Effector memory CD4-positive, alpha-beta T cell (primary cell): ENCODE measurements around the gene IDI1.

Source experiments
- DNase-seq, 3 donors: peaks; one replicate each; pipeline ENCODE4 v3.0.0-alpha.2; 2020
- H3K27ac ChIP-seq: 2 replicates; pipeline ENCODE4 v1.7.0; 2013; ENCODE audit warnings: mild to moderate bottlenecking, low read length, moderate library complexity; ENCODE audit not compliant: insufficient read depth, poor library complexity, severe bottlenecking
- H3K27me3 ChIP-seq: replicated peaks from 2 replicates; pipeline ENCODE4 v1.7.0; 2013; ENCODE audit warnings: mild to moderate bottlenecking, low read length; ENCODE audit not compliant: insufficient read depth, control insufficient read depth, poor library complexity, severe bottlenecking
- H3K36me3 ChIP-seq: 2 replicates; pipeline ENCODE4 v1.7.0; 2013; ENCODE audit warnings: mild to moderate bottlenecking, low read length, moderate library complexity; ENCODE audit not compliant: control insufficient read depth, insufficient read depth
- H3K4me1 ChIP-seq: 2 replicates; pipeline ENCODE4 v1.7.0; 2013; ENCODE audit warnings: low read length, mild to moderate bottlenecking; ENCODE audit not compliant: control insufficient read depth, insufficient read depth, poor library complexity, severe bottlenecking
- H3K4me3 ChIP-seq: 2 replicates; pipeline ENCODE4 v1.7.0; 2013; ENCODE audit warnings: low read length, low read depth, mild to moderate bottlenecking; ENCODE audit not compliant: insufficient read depth, poor library complexity, severe bottlenecking
- H3K9me3 ChIP-seq: 2 replicates; pipeline ENCODE4 v1.7.0; 2013; ENCODE audit warnings: mild to moderate bottlenecking, low read length, moderate library complexity; ENCODE audit not compliant: control insufficient read depth

The IDI1 gene

GRCh38 chr10:1050145-1050544 is 1.2 kb upstream of the IDI1 start:
- Histone ChIP-seq H3K36me3 (peaks cover 4% of the 10 kb centered on the region), H3K27me3 (no peaks in the 10 kb centered on the region), H3K27ac (peak overlapping the region; percentile 93), H3K4me1 (peaks cover 27% of the 10 kb centered on the region), H3K9me3 (no peaks in the 10 kb centered on the region), H3K4me3 (peak overlapping the region; percentile 81)
- no peak for DNase-seq

DNA sequence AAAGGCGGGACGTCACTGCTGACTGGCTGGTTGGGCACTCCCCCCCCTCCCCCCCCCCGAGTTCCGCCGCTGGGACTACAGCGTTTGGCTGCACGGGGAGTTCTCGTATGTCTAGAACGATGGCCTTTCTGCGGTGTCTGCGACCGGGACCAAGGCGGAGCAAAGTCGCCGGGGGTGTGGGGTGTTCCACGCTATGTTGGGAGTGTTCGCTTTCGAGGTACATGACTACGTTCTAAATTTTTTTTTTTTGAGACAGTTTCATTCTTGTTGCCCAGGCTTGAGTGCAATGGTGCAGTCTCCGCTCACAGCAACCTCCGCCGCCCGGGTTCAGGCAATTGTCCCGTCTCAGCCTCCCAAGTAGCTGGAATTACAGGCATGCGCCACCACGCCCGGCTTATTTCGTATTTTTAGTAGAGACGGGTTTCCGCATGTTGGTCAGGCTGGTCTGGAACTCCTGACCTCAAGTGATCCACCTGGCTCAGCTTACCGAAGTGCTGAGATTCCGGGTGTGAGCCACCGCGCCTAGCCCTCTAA is 573 bp upstream of the IDI1 start:
- Histone ChIP-seq H3K4me3 (peak overlapping the region; percentile 81), H3K4me1 (peaks cover 28% of the 10 kb centered on the region), H3K27ac (peak overlapping the region; percentile 93), H3K9me3 (no peaks in the 10 kb centered on the region), H3K27me3 (no peaks in the 10 kb centered on the region), H3K36me3 (peaks cover 4% of the 10 kb centered on the region)
- no peak for DNase-seq

DNA sequence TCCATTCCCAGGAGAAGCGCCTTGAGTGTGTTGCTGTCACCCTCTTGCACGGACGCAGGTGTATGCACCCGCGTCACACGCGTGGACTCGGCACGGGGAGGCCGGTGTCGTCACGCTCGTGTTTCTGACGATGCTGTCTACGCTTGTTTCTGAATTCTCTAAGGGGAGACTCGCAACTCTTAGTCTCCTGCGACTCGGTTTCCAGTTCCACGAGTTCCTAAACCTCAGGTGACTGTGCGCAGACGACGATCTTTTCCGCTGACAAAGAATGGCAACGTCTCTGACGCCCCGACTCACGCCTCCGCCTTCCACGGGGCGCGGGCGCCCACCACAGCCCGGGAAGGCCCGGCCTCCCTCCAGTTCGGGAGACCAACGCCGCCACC is 579 bp downstream of the IDI1 start:
- H3K27me3 ChIP-seq: no peaks in the 10 kb centered on the region
- H3K9me3 ChIP-seq: no peaks in the 10 kb centered on the region
- peak overlapping the region; percentile 81 for H3K4me3 ChIP-seq
- peak in 2 of 3 donors; percentile 58 to 59 for DNase-seq
- peaks cover 35% of the 10 kb centered on the region for H3K4me1 ChIP-seq
- H3K27ac ChIP-seq: peak overlapping the region; percentile 93
- H3K36me3 ChIP-seq: peaks cover 4% of the 10 kb centered on the region

DNA sequence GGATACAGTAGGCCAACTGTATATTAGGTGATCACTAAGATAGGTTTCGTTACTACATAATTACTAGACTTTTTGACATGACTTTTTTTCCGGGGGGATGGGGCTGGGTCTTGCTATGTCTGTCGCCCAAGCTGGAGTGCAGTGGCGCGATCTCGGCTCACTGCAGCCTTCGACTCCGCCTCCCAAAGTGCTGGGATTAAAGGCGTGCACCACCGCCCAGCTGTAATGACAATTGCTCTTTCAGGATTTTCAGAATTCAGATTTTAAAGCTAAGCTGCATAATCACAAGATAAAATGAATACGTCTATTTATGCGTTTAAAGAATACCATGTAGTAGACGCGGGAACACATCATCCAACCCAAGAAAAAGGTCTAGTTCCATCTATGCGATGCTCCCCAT is 982 bp downstream of the IDI1 start:
- Histone ChIP-seq H3K4me1 (peaks cover 39% of the 10 kb centered on the region), H3K27ac (peak overlapping the region; percentile 93), H3K4me3 (peak overlapping the region; percentile 81), H3K9me3 (no peaks in the 10 kb centered on the region), H3K27me3 (no peaks in the 10 kb centered on the region), H3K36me3 (peaks cover 4% of the 10 kb centered on the region)
- no peak for DNase-seq

GRCh38 chr10:1045415-1045814 is 3.5 kb downstream of the IDI1 start:
- no peaks in the 10 kb centered on the region for H3K27me3 ChIP-seq
- H3K36me3 ChIP-seq: peaks cover 10% of the 10 kb centered on the region
- no peak for DNase-seq
- no peak overlapping the region for H3K27ac ChIP-seq
- H3K4me3 ChIP-seq: no peak overlapping the region
- H3K9me3 ChIP-seq: no peaks in the 10 kb centered on the region
- H3K4me1 ChIP-seq: peaks cover 33% of the 10 kb centered on the region

DNA sequence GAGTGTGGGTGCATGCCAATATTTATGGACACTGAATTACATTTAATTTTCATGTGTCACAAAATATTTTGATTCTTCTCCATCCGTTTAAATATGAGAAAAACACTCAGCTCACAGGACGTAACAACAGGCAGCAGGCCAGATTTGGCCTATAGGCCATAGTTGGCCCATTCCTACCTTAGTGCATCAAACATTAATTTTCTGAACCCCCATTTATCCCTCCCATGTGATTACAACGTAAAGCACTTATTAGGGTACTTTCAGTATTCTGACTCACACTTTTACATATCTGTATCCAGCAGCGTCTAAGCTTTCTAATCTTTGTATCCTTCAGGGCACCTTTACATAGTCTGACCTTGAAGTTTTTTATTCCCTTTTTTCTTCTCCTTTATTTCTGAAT is 4.0 kb downstream of the IDI1 start:
- H3K36me3 ChIP-seq: peaks cover 14% of the 10 kb centered on the region
- no peaks in the 10 kb centered on the region for H3K9me3 ChIP-seq
- no peak overlapping the region for H3K4me3 ChIP-seq
- DNase-seq: no peak
- peaks cover 29% of the 10 kb centered on the region for H3K4me1 ChIP-seq
- H3K27ac ChIP-seq: no peak overlapping the region
- no peaks in the 10 kb centered on the region for H3K27me3 ChIP-seq

GRCh38 chr10:1044146-1044545 is 4.8 kb downstream of the IDI1 start:
- Histone ChIP-seq H3K9me3 (no peaks in the 10 kb centered on the region), H3K27me3 (no peaks in the 10 kb centered on the region), H3K4me1 (peaks cover 23% of the 10 kb centered on the region), H3K4me3 (no peak overlapping the region), H3K27ac (peak overlapping the region; percentile 29), H3K36me3 (peaks cover 15% of the 10 kb centered on the region)
- DNase-seq: no peak

- no peak for DNase-seq
- Histone ChIP-seq H3K27ac (peak overlapping the region; percentile 29), H3K9me3 (no peaks in the 10 kb centered on the region), H3K27me3 (no peaks in the 10 kb centered on the region), H3K4me3 (peak overlapping the region; percentile 39), H3K36me3 (peaks cover 15% of the 10 kb centered on the region), H3K4me1 (peaks cover 23% of the 10 kb centered on the region)
Observed at GRCh38 chr10:1043532-1043995, 5.4 kb downstream of the IDI1 start.

- H3K4me1 ChIP-seq: peaks cover 13% of the 10 kb centered on the region
- no peaks in the 10 kb centered on the region for H3K9me3 ChIP-seq
- no peaks in the 10 kb centered on the region for H3K27me3 ChIP-seq
- H3K4me3 ChIP-seq: no peak overlapping the region
- peaks cover 18% of the 10 kb centered on the region for H3K36me3 ChIP-seq
- no peak overlapping the region for H3K27ac ChIP-seq
- DNase-seq: no peak
Observed at GRCh38 chr10:1041514-1041913, 7.4 kb downstream of the IDI1 start.

DNA sequence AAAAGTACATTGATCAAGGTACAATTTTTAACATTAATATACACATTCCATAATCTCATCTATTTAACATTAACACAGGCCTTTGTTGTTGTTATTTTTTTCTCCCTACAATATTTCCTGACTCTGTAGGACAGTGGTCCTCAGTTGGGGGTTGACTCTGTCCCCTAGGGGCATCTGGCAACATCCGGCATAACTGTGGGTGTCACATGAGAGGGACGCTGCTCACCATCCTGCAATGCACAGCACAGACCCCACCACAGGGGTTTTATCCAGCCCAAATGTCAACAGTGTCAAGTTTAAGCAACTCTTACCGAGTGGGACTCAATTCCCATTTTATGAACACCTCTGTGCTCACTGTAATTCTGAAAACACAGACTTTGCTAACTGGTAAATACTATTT is 8.8 kb downstream of the IDI1 start:
- Histone ChIP-seq H3K27me3 (no peaks in the 10 kb centered on the region), H3K4me3 (no peak overlapping the region), H3K36me3 (peaks cover 18% of the 10 kb centered on the region), H3K27ac (no peak overlapping the region), H3K4me1 (peaks cover 13% of the 10 kb centered on the region), H3K9me3 (no peaks in the 10 kb centered on the region)
- DNase-seq: no peak
